ENCODE results near the gene TTYH2. TPM values are rescaled to one million over a fixed set of nuclear protein-coding genes. Genes with fewer than 3 reads are reported as not detected.

The TTYH2 gene
- polyA plus RNA-seq, 1 experiment, result 3.1 TPM

GRCh38 chr17:74224959-74225725 is 11.8 kb downstream of the TTYH2 start:
- no peak for DNase-seq (ENCODE audit: low read depth, low spot score)
- TF ChIP-seq, protein P1, sequence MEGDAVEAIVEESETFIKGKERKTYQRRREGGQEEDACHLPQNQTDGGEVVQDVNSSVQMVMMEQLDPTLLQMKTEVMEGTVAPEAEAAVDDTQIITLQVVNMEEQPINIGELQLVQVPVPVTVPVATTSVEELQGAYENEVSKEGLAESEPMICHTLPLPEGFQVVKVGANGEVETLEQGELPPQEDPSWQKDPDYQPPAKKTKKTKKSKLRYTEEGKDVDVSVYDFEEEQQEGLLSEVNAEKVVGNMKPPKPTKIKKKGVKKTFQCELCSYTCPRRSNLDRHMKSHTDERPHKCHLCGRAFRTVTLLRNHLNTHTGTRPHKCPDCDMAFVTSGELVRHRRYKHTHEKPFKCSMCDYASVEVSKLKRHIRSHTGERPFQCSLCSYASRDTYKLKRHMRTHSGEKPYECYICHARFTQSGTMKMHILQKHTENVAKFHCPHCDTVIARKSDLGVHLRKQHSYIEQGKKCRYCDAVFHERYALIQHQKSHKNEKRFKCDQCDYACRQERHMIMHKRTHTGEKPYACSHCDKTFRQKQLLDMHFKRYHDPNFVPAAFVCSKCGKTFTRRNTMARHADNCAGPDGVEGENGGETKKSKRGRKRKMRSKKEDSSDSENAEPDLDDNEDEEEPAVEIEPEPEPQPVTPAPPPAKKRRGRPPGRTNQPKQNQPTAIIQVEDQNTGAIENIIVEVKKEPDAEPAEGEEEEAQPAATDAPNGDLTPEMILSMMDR (IDR thresholded peaks at IDR 0.05; ENCODE audit: low read depth, low read length), result no peak
- CTCF ChIA-PET, result interaction anchor here (0.6 kb wide), 1 partner anchor 352 kb away, joined by 4 read pairs; no protein-coding TSS in a partner anchor
- H3K27me3 ChIP-seq (ENCODE audit: control insufficient read depth, insufficient read depth, low read length), result no peaks in the 10 kb centered on the region
- no peaks in the 10 kb centered on the region for H3K9me3 ChIP-seq (ENCODE audit: control insufficient read depth, insufficient read depth, low read length)
- H3K27ac ChIP-seq (ENCODE audit: low read depth, low read length), result no peak overlapping the region
- POLR2A ChIA-PET, result no interaction called here
- no peak overlapping the region for H3K4me3 ChIP-seq (ENCODE audit: low read depth, low read length)

DNA sequence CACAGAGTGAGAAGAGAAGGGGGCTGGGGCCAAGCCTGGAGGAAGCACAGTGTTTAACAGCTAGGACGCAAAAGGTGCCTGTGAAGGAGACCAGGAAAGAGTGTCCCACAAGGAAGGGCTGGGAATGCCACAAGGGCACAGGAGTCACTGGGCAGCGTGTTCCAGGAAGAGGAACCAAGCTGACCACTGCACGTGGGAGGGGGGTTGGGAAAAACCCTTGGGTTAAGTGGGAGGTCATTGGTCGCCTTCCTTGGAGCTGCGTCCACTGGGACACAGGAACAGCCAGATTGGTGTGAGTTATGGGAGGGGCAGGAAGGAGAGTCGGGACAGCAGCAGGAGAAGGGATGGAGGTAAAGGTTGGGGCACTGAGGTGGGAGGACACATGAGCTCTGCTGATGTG is 12.9 kb downstream of the TTYH2 start:
- ChIA-PET CTCF (interaction anchor here (1.1 kb wide), 1 partner anchor 27 kb away, joined by 3 read pairs; no protein-coding TSS in a partner anchor), POLR2A (no interaction called here)
- H3K27ac ChIP-seq (ENCODE audit: low read depth, low read length), result no peak overlapping the region
- no peak for DNase-seq (ENCODE audit: low read depth, low spot score)
- H3K4me3 ChIP-seq (ENCODE audit: low read depth, low read length), result no peak overlapping the region
- TF ChIP-seq, protein P1 (IDR thresholded peaks at IDR 0.05; ENCODE audit: low read depth, low read length), result no peak
- H3K9me3 ChIP-seq (ENCODE audit: control insufficient read depth, insufficient read depth, low read length), result no peaks in the 10 kb centered on the region
- H3K27me3 ChIP-seq (ENCODE audit: control insufficient read depth, insufficient read depth, low read length), result no peaks in the 10 kb centered on the region

GRCh38 chr17:74227271-74228080 is 14.1 kb downstream of the TTYH2 start:
- no peaks in the 10 kb centered on the region for H3K27me3 ChIP-seq (ENCODE audit: control insufficient read depth, insufficient read depth, low read length)
- no peak for DNase-seq (ENCODE audit: low read depth, low spot score)
- H3K9me3 ChIP-seq (ENCODE audit: control insufficient read depth, insufficient read depth, low read length), result no peaks in the 10 kb centered on the region
- POLR2A ChIA-PET, result no interaction called here
- TF ChIP-seq, protein P1 (IDR thresholded peaks at IDR 0.05; ENCODE audit: low read depth, low read length), result no peak
- no peak overlapping the region for H3K27ac ChIP-seq (ENCODE audit: low read depth, low read length)
- CTCF ChIA-PET, result interaction anchor here (0.5 kb wide), 1 partner anchor 230 kb away, joined by 3 read pairs; no protein-coding TSS in a partner anchor
- no peak overlapping the region for H3K4me3 ChIP-seq (ENCODE audit: low read depth, low read length)

DNA sequence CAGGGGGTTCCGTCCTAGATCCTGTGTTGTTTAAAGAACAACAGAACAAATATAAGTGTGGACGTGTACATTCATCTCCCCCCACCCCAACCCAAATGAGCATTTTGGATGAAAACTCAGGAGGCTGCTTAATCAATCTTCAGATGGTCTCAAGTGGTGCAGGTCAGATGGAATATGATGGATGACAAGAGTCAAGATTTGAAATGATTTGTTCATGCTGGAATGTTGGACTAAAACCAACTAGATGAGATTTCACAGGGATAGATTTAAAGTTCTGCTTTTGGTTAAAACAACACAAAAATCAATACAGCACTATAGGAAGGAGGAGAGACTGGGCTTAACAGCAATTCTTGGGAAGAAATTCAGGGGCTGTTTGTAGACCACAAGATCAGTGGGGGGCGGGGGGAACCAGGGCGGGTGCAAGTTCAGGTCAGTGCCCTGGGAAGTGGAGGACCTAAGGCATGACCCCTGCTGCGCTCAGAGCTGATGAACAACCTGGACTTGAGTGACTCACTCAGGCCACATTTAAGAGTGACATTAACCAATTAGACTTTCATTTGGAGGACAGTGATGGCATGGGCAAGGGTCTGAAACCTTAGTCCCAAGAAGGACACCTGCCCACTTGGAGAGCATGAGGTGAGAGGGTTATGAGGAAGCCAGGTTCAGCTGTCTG is 15.1 kb downstream of the TTYH2 start:
- no peaks in the 10 kb centered on the region for H3K9me3 ChIP-seq (ENCODE audit: control insufficient read depth, insufficient read depth, low read length)
- no peak overlapping the region for H3K4me3 ChIP-seq (ENCODE audit: low read depth, low read length)
- ChIA-PET POLR2A (no interaction called here), CTCF (interaction anchor here (0.5 kb wide), 1 partner anchor 69 kb away, joined by 3 read pairs; no protein-coding TSS in a partner anchor)
- H3K27ac ChIP-seq (ENCODE audit: low read depth, low read length), result no peak overlapping the region
- TF ChIP-seq, protein P1 (IDR thresholded peaks at IDR 0.05; ENCODE audit: low read depth, low read length), result no peak
- no peak for DNase-seq (ENCODE audit: low read depth, low spot score)
- no peaks in the 10 kb centered on the region for H3K27me3 ChIP-seq (ENCODE audit: control insufficient read depth, insufficient read depth, low read length)

All from AG04450 (cell line).